Common myeloid progenitor, CD34-positive (primary cell): ENCODE data around the gene CERT1.
A peak's percentile ranks its signal among the peaks of the same experiment; 100 is the strongest.

Source experiments
- CTCF ChIA-PET: fragments of 350-600 bp; sonication (Branson Sonifier 250); formaldehyde crosslinking; loops from one replicate; lab custom pipeline; 2021; ENCODE audit warnings: antibody characterized with exemption; lab: Charles Lee
- POLR2A ChIA-PET: fragments of 350-600 bp; sonication (Branson Sonifier 250); formaldehyde crosslinking; loops from one replicate; lab custom pipeline; 2021; ENCODE audit warnings: antibody characterized with exemption; lab: Charles Lee
- DNase-seq, 3 donors: peaks; one replicate each; pipeline versions ENCODE4 v3.0.0 to v3.0.0-alpha.2; 2013
- H3K27ac ChIP-seq, 2 experiments: 1 replicate in 1 of 2; 2 replicates in 1 of 2; pipeline ENCODE4 v1.7.0; 2013; ENCODE audit warnings: inconsistent platforms in 2 of 2, low read length in 2 of 2, mild to moderate bottlenecking in 2 of 2, low read depth in 1 of 2, moderate library complexity in 1 of 2; ENCODE audit not compliant: severe bottlenecking in 2 of 2, insufficient read depth in 1 of 2, poor library complexity in 1 of 2
- H3K27me3 ChIP-seq, 5 experiments: replicated peaks in 2 of 5; 1 replicate in 3 of 5; 2 replicates in 2 of 5; pipeline versions ENCODE4 v1.6.1 to v1.7.0; 2013; ENCODE audit warnings: low read length in 4 of 5, mild to moderate bottlenecking in 2 of 5, moderate library complexity in 2 of 5, inconsistent platforms in 1 of 5; ENCODE audit not compliant: insufficient read depth in 5 of 5, control insufficient read depth in 4 of 5
- H3K36me3 ChIP-seq, 4 experiments: 1 replicate in 2 of 4; 2 replicates in 2 of 4; pipeline versions ENCODE4 v1.6.1 to v1.7.0; 2013; ENCODE audit warnings: low read length in 3 of 4, control low read depth in 1 of 4, mild to moderate bottlenecking in 1 of 4; ENCODE audit not compliant: control insufficient read depth in 4 of 4, insufficient read depth in 4 of 4
- H3K4me1 ChIP-seq, 4 experiments: 1 replicate in 3 of 4; 2 replicates in 1 of 4; pipeline versions ENCODE4 v1.6.1 to v1.7.1; 2013; ENCODE audit warnings: low read length in 3 of 4, mild to moderate bottlenecking in 3 of 4, control low read depth in 1 of 4, inconsistent platforms in 1 of 4, moderate library complexity in 1 of 4; ENCODE audit not compliant: control insufficient read depth in 4 of 4, insufficient read depth in 4 of 4; ENCODE audit errors: control extremely low read depth in 1 of 4
- H3K4me3 ChIP-seq, 7 experiments: 1 replicate in 4 of 7; 2 replicates in 3 of 7; pipeline versions ENCODE4 v1.5.1 to v1.7.0; 2013; ENCODE audit warnings: mild to moderate bottlenecking in 7 of 7, low read length in 6 of 7, moderate library complexity in 6 of 7, inconsistent platforms in 2 of 7, low read depth in 2 of 7, control low read depth in 1 of 7; ENCODE audit not compliant: insufficient read depth in 4 of 7, control insufficient read depth in 1 of 7; ENCODE audit errors: extremely low read depth in 1 of 7
- H3K9me3 ChIP-seq, 5 experiments: 1 replicate in 4 of 5; 2 replicates in 1 of 5; pipeline versions ENCODE4 v1.6.1 to v1.7.1; 2013; ENCODE audit warnings: low read length in 4 of 5, mild to moderate bottlenecking in 2 of 5, inconsistent platforms in 1 of 5, low read depth in 1 of 5, moderate library complexity in 1 of 5; ENCODE audit not compliant: control insufficient read depth in 4 of 5, insufficient read depth in 2 of 5; ENCODE audit errors: control extremely low read depth in 1 of 5
- WGBS: methylation state at CpG from one replicate; pipeline ENCODE4 v1.1.5; 2013; ENCODE audit not compliant: insufficient coverage; 5-methylcytosine and 5-hydroxymethylcytosine counted together

The CERT1 gene

GRCh38 chr5:75471193-75471592 lies 40.2 kb downstream of the CERT1 start:
- CTCF ChIA-PET: interaction anchor here (1.0 to 2.0 kb wide), 2 partner anchors 8 to 22 kb away, joined by 3 to 6 read pairs; no protein-coding TSS in a partner anchor
- WGBS: 100% methylated on average over 1 of the region's 2 CpGs
- Histone ChIP-seq H3K27ac (no peak overlapping the region), H3K4me1 (peaks cover 0 to 4% (median under 1%) of the 10 kb centered on the region in 4 experiments), H3K36me3 (peaks cover 0 to 8% (median 2%) of the 10 kb centered on the region in 4 experiments), H3K4me3 (no peak overlapping the region), H3K27me3 (no peaks in the 10 kb centered on the region), H3K9me3 (peaks cover 6 to 33% (median 10%) of the 10 kb centered on the region in 5 experiments)
- no peak for DNase-seq
- POLR2A ChIA-PET: no interaction called here

- no peak for DNase-seq
- H3K36me3 ChIP-seq: peaks cover 0 to 8% (median 2%) of the 10 kb centered on the region in 4 experiments
- H3K27ac ChIP-seq: no peak overlapping the region
- peaks cover 0 to 6% (median 3%) of the 10 kb centered on the region in 4 experiments for H3K4me1 ChIP-seq
- H3K9me3 ChIP-seq: peaks cover 6 to 33% (median 10%) of the 10 kb centered on the region in 5 experiments
- H3K27me3 ChIP-seq: no peaks in the 10 kb centered on the region
- H3K4me3 ChIP-seq: no peak overlapping the region
- CTCF ChIA-PET: no interaction called here
- WGBS: 100% methylated on average over 1 of the region's 1 CpG
- POLR2A ChIA-PET: no interaction called here
Observed at GRCh38 chr5:75469017-75469416, 42.4 kb downstream of the CERT1 start.

GRCh38 chr5:75468593-75468992 lies 42.8 kb downstream of the CERT1 start:
- POLR2A ChIA-PET: no interaction called here
- WGBS: 83% methylated on average over 1 of the region's 2 CpGs
- DNase-seq: peak in 1 of 3 donors; percentile 34
- CTCF ChIA-PET: no interaction called here
- H3K27ac ChIP-seq: no peak overlapping the region
- H3K9me3 ChIP-seq: peaks cover 6 to 33% (median 10%) of the 10 kb centered on the region in 5 experiments
- H3K4me1 ChIP-seq: peaks cover 0 to 6% (median 3%) of the 10 kb centered on the region in 4 experiments
- H3K4me3 ChIP-seq: no peak overlapping the region
- peaks cover 0 to 8% (median 2%) of the 10 kb centered on the region in 4 experiments for H3K36me3 ChIP-seq
- H3K27me3 ChIP-seq: no peaks in the 10 kb centered on the region

GRCh38 chr5:75466006-75466716 lies 45.3 kb downstream of the CERT1 start:
- DNase-seq: peak in 2 of 3 donors; percentile 18 to 41
- peaks cover 0 to 6% (median 4%) of the 10 kb centered on the region in 4 experiments for H3K4me1 ChIP-seq
- peak overlapping the region in 1 of 2 experiments; percentile 1 for H3K27ac ChIP-seq
- no peaks in the 10 kb centered on the region for H3K27me3 ChIP-seq
- CTCF ChIA-PET: interaction anchor here (0.8 to 1.4 kb wide), 5 partner anchors 9 to 118 kb away, joined by 3 to 4 read pairs (median 3); no protein-coding TSS in a partner anchor
- no peak overlapping the region for H3K4me3 ChIP-seq
- WGBS: 100% methylated on average over 1 of the region's 6 CpGs
- POLR2A ChIA-PET: no interaction called here
- H3K9me3 ChIP-seq: peaks cover 6 to 29% (median 8%) of the 10 kb centered on the region in 5 experiments
- peaks cover 0 to 5% (median 2%) of the 10 kb centered on the region in 4 experiments for H3K36me3 ChIP-seq

GRCh38 chr5:75465480-75465879 lies 45.9 kb downstream of the CERT1 start:
- ChIA-PET CTCF (no interaction called here), POLR2A (no interaction called here)
- DNase-seq: no peak
- H3K4me3 ChIP-seq: no peak overlapping the region
- no peaks in the 10 kb centered on the region for H3K27me3 ChIP-seq
- peak overlapping the region in 1 of 2 experiments; percentile 1 for H3K27ac ChIP-seq
- H3K4me1 ChIP-seq: peaks cover 0 to 6% (median 4%) of the 10 kb centered on the region in 4 experiments
- H3K36me3 ChIP-seq: peaks cover 0 to 4% (median 1%) of the 10 kb centered on the region in 4 experiments
- peaks cover 6 to 23% (median 8%) of the 10 kb centered on the region in 5 experiments for H3K9me3 ChIP-seq
- no CpG with 5 or more reads among the region's 1 CpG for WGBS

- DNase-seq: peak in 2 of 3 donors; percentile 25 to 50
- POLR2A ChIA-PET: no interaction called here
Observed at GRCh38 chr5:75463726-75464125, 47.7 kb downstream of the CERT1 start.

GRCh38 chr5:75461679-75462078 lies 49.8 kb downstream of the CERT1 start:
- no CpG with 5 or more reads among the region's 1 CpG for WGBS
- H3K36me3 ChIP-seq: peaks cover 0 to 7% (median 3%) of the 10 kb centered on the region in 4 experiments
- CTCF ChIA-PET: interaction anchor here (0.6 kb wide), 2 partner anchors 32 to 1072 kb away, joined by 3 to 5 read pairs; no protein-coding TSS in a partner anchor
- H3K27me3 ChIP-seq: no peaks in the 10 kb centered on the region
- peaks cover 0 to 6% (median 4%) of the 10 kb centered on the region in 4 experiments for H3K4me1 ChIP-seq
- no peak overlapping the region for H3K27ac ChIP-seq
- POLR2A ChIA-PET: no interaction called here
- no peaks in the 10 kb centered on the region for H3K9me3 ChIP-seq
- no peak overlapping the region for H3K4me3 ChIP-seq
- peak in 2 of 3 donors; percentile 23 to 58 for DNase-seq

More at GRCh38 chr5:75463726-75464125, 47.7 kb downstream of the CERT1 start:
- H3K4me1 ChIP-seq: peaks cover 0 to 6% (median 4%) of the 10 kb centered on the region in 4 experiments
- peaks cover 0 to 6% (median 3%) of the 10 kb centered on the region in 4 experiments for H3K36me3 ChIP-seq
- H3K4me3 ChIP-seq: no peak overlapping the region
- no peaks in the 10 kb centered on the region for H3K27me3 ChIP-seq
- 100% methylated on average over 1 of the region's 2 CpGs for WGBS
- CTCF ChIA-PET: no interaction called here
- no peak overlapping the region for H3K27ac ChIP-seq
- H3K9me3 ChIP-seq: peaks cover 0 to 8% (median 6%) of the 10 kb centered on the region in 5 experiments
